Esophagus squamous epithelium (tissue), 4 donors: ENCODE data around the gene ZMYND15.

ENCODE experiments used
- CTCF ChIP-seq, 6 experiments: fragments of 450-650 bp in 4 of 6; fragments of 200-600 bp in 2 of 6; sonication (generic) in 2 of 6; IDR thresholded peaks; one replicate each; pipeline ENCODE4 v1.5.1; 2016 to 2019; ENCODE audit warnings: antibody characterized with exemption in 6 of 6, mild to moderate bottlenecking in 4 of 6, moderate library complexity in 4 of 6
- POLR2A ChIP-seq, 4 donors: fragments of 450-650 bp; IDR thresholded peaks; one replicate each; pipeline ENCODE4 v1.6.1; 2017; ENCODE audit warnings: antibody characterized with exemption in 4 of 4, mild to moderate bottlenecking in 4 of 4, moderate library complexity in 3 of 4

GRCh38 chr17:4747847-4748246, 8.2 kb downstream of the ZMYND15 start:
- no peak for TF ChIP-seq CTCF (IDR thresholded peaks at IDR 0.05)
- TF ChIP-seq POLR2A (IDR thresholded peaks at IDR 0.05), result peak in 1 of 4 donors; percentile 20
